Neural cell (in vitro differentiated cells): Measurements from ENCODE around the gene OLIG2. TPM values are rescaled to one million over a fixed set of nuclear protein-coding genes. Genes with fewer than 3 reads are reported as not detected.

ENCODE experiments used
- H2AFZ ChIP-seq: fragments of 200-600, 300-800 bp; sonication (generic), shearing (Covaris generic); 2 replicates; pipeline ENCODE4 v1.6.0; 2014; ENCODE audit warnings: low read depth, mild to moderate bottlenecking, antibody characterized with exemption, low read length, moderate library complexity
- H3F3A ChIP-seq: fragments of 200-600 bp; shearing (Covaris generic); 2 replicates; pipeline ENCODE4 v1.6.1; 2016; ENCODE audit warnings: mild to moderate bottlenecking, moderate library complexity, mixed read lengths, antibody characterized with exemption, low read length; ENCODE audit not compliant: insufficient read depth, poor library complexity, severe bottlenecking
- H3K27ac ChIP-seq: fragments of 200-600, 300-800 bp; sonication (generic), shearing (Covaris generic); 2 replicates; pipeline ENCODE4 v1.5.1; 2014; ENCODE audit warnings: mild to moderate bottlenecking, low read length, moderate library complexity
- H3K27me3 ChIP-seq: fragments of 300-800, 200-600 bp; sonication (generic), shearing (Covaris generic); 2 replicates; pipeline ENCODE4 v1.6.0; 2014; ENCODE audit warnings: mild to moderate bottlenecking, low read depth, low read length, moderate library complexity; ENCODE audit not compliant: insufficient read depth
- H3K36me3 ChIP-seq: fragments of 300-800, 200-600 bp; sonication (generic), shearing (Covaris generic); 2 replicates; pipeline ENCODE4 v1.5.1; 2014; ENCODE audit warnings: mild to moderate bottlenecking, antibody characterized with exemption, low read length, moderate library complexity; ENCODE audit not compliant: insufficient read depth
- H3K4me2 ChIP-seq: fragments of 300-800, 200-600 bp; sonication (generic), shearing (Covaris generic); 2 replicates; pipeline ENCODE4 v1.6.0; 2014; ENCODE audit warnings: mild to moderate bottlenecking, low read length
- H3K4me3 ChIP-seq: fragments of 300-800, 200-600 bp; sonication (generic), shearing (Covaris generic); 2 replicates; pipeline ENCODE4 v1.5.1; 2014; ENCODE audit warnings: mild to moderate bottlenecking, low read length, moderate library complexity
- H3K79me2 ChIP-seq: fragments of 200-600 bp; shearing (Covaris generic); replicated peaks from 2 replicates; pipeline ENCODE4 v1.6.0; 2014; ENCODE audit warnings: mild to moderate bottlenecking, low read length, moderate library complexity; ENCODE audit not compliant: insufficient read depth
- H3K9ac ChIP-seq: fragments of 300-800, 200-600 bp; sonication (generic), shearing (Covaris generic); 2 replicates; pipeline ENCODE4 v1.6.1; 2016; ENCODE audit warnings: mild to moderate bottlenecking, low read length, mixed read lengths
- H3K9me2 ChIP-seq: fragments of 200-600 bp; shearing (Covaris generic); 2 replicates; pipeline ENCODE4 v1.6.1; 2016; ENCODE audit warnings: mild to moderate bottlenecking, low read length, mixed read lengths; ENCODE audit not compliant: insufficient read depth
- H3K9me3 ChIP-seq: fragments of 200-600, 300-800 bp; sonication (generic), shearing (Covaris generic); 2 replicates; pipeline ENCODE4 v1.6.1; 2016; ENCODE audit warnings: mild to moderate bottlenecking, mixed run types, low read length, moderate library complexity, mixed read lengths
- H4K20me1 ChIP-seq: fragments of 200-600 bp; shearing (Covaris generic); 2 replicates; pipeline ENCODE4 v1.6.1; 2016; ENCODE audit warnings: mild to moderate bottlenecking, mixed run types; ENCODE audit not compliant: insufficient read depth
- EP300 ChIP-seq: fragments of 450-650 bp; conservative IDR thresholded peaks from 2 replicates; pipeline ENCODE4 v1.6.1; 2014; ENCODE audit warnings: antibody characterized with exemption, mild to moderate bottlenecking, moderate library complexity; ENCODE audit not compliant: poor library complexity, severe bottlenecking
- EZH2 ChIP-seq: fragments of 200-600, 300-800 bp; shearing (Covaris generic), sonication (generic); IDR thresholded peaks from 2 replicates; pipeline ENCODE4 v1.6.1; 2014; ENCODE audit warnings: antibody characterized with exemption, low read length, borderline replicate concordance, mild to moderate bottlenecking; ENCODE audit not compliant: insufficient read depth, poor library complexity, severe bottlenecking
- MXI1 ChIP-seq: fragments of 450-650 bp; conservative IDR thresholded peaks from 2 replicates; pipeline ENCODE4 v1.6.1; 2014; ENCODE audit warnings: antibody characterized with exemption, mild to moderate bottlenecking; ENCODE audit not compliant: poor library complexity, severe bottlenecking
- POLR2AphosphoS5 ChIP-seq: IDR thresholded peaks from 2 replicates; pipeline ENCODE4 v1.6.1; 2012
- RAD21 ChIP-seq: fragments of 450-650 bp; conservative IDR thresholded peaks from 2 replicates; pipeline ENCODE4 v1.6.1; 2014; ENCODE audit warnings: antibody characterized with exemption, mild to moderate bottlenecking, moderate library complexity
- SMC3 ChIP-seq: fragments of 450-650 bp; conservative IDR thresholded peaks from 2 replicates; pipeline ENCODE4 v1.6.1; 2014; ENCODE audit warnings: antibody characterized with exemption, mild to moderate bottlenecking, moderate library complexity; ENCODE audit not compliant: poor library complexity
- TAF1 ChIP-seq: IDR thresholded peaks from 2 replicates; pipeline ENCODE4 v1.6.1; 2012; ENCODE audit warnings: low read depth
- polyA plus RNA-seq: library from polyadenylated mRNA; depleted of rRNA; stranded (reverse); fragments of >200 nt; gene quantifications from 2 replicates; pipeline ENCODE4 v1.2.3, GENCODE V29; 2014
- TF ChIP-seq, protein P1 (sequence below): fragments of 450-650 bp; IDR thresholded peaks from 2 replicates; pipeline ENCODE4 v1.5.1; 2014; ENCODE audit warnings: antibody characterized with exemption, mild to moderate bottlenecking, moderate library complexity; ENCODE audit not compliant: poor library complexity, severe bottlenecking
- TF ChIP-seq, protein P2 (sequence below): IDR thresholded peaks from 2 replicates; pipeline ENCODE4 v1.6.1; 2012; ENCODE audit warnings: borderline replicate concordance

OLIG2 gene
- polyA plus RNA-seq, 1 donor from 2014 or later: 0.90 TPM

DNA sequence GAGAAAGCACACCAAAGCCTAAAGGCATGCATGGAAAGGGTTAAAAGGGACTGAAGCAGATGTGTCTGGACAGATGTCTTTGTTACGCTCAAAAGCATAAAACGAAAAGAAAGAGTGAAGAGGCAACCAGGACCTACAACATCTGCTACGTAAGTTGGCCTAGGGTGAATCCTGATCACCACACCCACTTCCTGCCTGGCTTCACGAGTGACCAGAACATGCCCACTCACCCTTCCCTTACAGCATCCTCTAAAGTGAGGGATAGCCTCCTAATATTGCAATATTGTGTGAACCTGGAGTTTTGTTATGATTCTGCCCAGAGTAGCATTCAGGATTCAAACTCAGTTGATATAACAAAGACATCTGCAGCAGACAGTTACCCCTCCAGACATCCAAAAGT, 10.6 kb upstream of the OLIG2 start:
- Histone ChIP-seq H3K27me3 (peaks cover 51% of the 10 kb centered on the region), H3K79me2 (no peaks in the 10 kb centered on the region)

DNA sequence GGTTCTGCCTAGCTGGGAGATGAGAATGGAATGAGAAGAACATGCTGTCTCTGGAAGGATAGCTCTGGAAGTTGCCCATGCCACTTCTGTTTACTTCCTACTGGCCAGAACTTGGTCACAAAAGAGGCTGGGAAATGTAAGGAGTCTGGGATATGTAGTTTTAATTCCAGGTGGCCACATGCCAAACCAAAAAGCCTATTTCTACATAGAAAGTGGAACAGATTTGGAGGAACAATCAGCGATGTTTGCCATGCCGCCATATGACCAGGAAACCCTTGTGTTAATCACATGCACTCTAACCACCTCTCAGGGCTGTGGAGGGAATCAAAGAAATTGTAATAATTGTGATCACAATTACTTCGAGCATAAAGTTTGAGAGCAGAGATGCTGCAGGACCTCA, 10.0 kb upstream of the OLIG2 start:
- Histone ChIP-seq H4K20me1 (no peaks in the 10 kb centered on the region), H2AFZ (no peak overlapping the region), H3K27me3 (peaks cover 57% of the 10 kb centered on the region), H3K36me3 (no peaks in the 10 kb centered on the region), H3K4me3 (no peak overlapping the region), H3K4me2 (no peak overlapping the region), H3K9me2 (no peaks in the 10 kb centered on the region), H3K79me2 (no peaks in the 10 kb centered on the region), H3K27ac (no peak overlapping the region), H3K9ac (no peak overlapping the region), H3F3A (no peaks in the 10 kb centered on the region), H3K9me3 (no peaks in the 10 kb centered on the region)
- TF ChIP-seq SMC3 (no peak), TAF1 (no peak), EZH2 (no peak)

More for the DNA sequence above, 10.6 kb upstream of the OLIG2 start:
- Histone ChIP-seq H3K9me3 (no peaks in the 10 kb centered on the region), H2AFZ (no peak overlapping the region), H4K20me1 (no peaks in the 10 kb centered on the region), H3F3A (no peaks in the 10 kb centered on the region), H3K36me3 (no peaks in the 10 kb centered on the region), H3K9ac (no peak overlapping the region), H3K27ac (no peak overlapping the region), H3K9me2 (no peaks in the 10 kb centered on the region), H3K4me2 (no peak overlapping the region), H3K4me3 (no peak overlapping the region)
- TF ChIP-seq POLR2AphosphoS5: no peak
- TF ChIP-seq MXI1: no peak
- TF ChIP-seq RAD21: no peak
- TF ChIP-seq EZH2: no peak
- TF ChIP-seq, protein P1, sequence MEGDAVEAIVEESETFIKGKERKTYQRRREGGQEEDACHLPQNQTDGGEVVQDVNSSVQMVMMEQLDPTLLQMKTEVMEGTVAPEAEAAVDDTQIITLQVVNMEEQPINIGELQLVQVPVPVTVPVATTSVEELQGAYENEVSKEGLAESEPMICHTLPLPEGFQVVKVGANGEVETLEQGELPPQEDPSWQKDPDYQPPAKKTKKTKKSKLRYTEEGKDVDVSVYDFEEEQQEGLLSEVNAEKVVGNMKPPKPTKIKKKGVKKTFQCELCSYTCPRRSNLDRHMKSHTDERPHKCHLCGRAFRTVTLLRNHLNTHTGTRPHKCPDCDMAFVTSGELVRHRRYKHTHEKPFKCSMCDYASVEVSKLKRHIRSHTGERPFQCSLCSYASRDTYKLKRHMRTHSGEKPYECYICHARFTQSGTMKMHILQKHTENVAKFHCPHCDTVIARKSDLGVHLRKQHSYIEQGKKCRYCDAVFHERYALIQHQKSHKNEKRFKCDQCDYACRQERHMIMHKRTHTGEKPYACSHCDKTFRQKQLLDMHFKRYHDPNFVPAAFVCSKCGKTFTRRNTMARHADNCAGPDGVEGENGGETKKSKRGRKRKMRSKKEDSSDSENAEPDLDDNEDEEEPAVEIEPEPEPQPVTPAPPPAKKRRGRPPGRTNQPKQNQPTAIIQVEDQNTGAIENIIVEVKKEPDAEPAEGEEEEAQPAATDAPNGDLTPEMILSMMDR: no peak
- TF ChIP-seq TAF1: no peak
- TF ChIP-seq, protein P2, sequence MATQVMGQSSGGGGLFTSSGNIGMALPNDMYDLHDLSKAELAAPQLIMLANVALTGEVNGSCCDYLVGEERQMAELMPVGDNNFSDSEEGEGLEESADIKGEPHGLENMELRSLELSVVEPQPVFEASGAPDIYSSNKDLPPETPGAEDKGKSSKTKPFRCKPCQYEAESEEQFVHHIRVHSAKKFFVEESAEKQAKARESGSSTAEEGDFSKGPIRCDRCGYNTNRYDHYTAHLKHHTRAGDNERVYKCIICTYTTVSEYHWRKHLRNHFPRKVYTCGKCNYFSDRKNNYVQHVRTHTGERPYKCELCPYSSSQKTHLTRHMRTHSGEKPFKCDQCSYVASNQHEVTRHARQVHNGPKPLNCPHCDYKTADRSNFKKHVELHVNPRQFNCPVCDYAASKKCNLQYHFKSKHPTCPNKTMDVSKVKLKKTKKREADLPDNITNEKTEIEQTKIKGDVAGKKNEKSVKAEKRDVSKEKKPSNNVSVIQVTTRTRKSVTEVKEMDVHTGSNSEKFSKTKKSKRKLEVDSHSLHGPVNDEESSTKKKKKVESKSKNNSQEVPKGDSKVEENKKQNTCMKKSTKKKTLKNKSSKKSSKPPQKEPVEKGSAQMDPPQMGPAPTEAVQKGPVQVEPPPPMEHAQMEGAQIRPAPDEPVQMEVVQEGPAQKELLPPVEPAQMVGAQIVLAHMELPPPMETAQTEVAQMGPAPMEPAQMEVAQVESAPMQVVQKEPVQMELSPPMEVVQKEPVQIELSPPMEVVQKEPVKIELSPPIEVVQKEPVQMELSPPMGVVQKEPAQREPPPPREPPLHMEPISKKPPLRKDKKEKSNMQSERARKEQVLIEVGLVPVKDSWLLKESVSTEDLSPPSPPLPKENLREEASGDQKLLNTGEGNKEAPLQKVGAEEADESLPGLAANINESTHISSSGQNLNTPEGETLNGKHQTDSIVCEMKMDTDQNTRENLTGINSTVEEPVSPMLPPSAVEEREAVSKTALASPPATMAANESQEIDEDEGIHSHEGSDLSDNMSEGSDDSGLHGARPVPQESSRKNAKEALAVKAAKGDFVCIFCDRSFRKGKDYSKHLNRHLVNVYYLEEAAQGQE: no peak
- no peak for TF ChIP-seq SMC3
- no peak for TF ChIP-seq EP300
